MM.1S (cell line): ENCODE measurements around the gene LDHAL6B.

Source experiments
- EZH2 ChIP-seq: fragments of 300-600 bp; sonication (generic); optimal IDR thresholded peaks from 2 replicates; pipeline ENCODE3; 2017; ENCODE audit warnings: low read depth, mild to moderate bottlenecking, antibody characterized with exemption, low read length, mixed read lengths
- EZH2phosphoT487 ChIP-seq: fragments of 300-600 bp; sonication (generic); IDR thresholded peaks from 2 replicates; pipeline ENCODE4 v1.6.1; 2018; ENCODE audit warnings: antibody characterized with exemption, low read length
- TF ChIP-seq, protein P1 (sequence below): fragments of 300-600 bp; sonication (generic); IDR thresholded peaks from 2 replicates; pipeline ENCODE4 v1.5.1; 2016; ENCODE audit warnings: antibody characterized with exemption, low read length, mixed read lengths

GRCh38 chr15:59240036-59240435 is 33.4 kb downstream of the LDHAL6B start:
- TF ChIP-seq EZH2 (no peak), EZH2phosphoT487 (no peak)
- TF ChIP-seq, protein P1, sequence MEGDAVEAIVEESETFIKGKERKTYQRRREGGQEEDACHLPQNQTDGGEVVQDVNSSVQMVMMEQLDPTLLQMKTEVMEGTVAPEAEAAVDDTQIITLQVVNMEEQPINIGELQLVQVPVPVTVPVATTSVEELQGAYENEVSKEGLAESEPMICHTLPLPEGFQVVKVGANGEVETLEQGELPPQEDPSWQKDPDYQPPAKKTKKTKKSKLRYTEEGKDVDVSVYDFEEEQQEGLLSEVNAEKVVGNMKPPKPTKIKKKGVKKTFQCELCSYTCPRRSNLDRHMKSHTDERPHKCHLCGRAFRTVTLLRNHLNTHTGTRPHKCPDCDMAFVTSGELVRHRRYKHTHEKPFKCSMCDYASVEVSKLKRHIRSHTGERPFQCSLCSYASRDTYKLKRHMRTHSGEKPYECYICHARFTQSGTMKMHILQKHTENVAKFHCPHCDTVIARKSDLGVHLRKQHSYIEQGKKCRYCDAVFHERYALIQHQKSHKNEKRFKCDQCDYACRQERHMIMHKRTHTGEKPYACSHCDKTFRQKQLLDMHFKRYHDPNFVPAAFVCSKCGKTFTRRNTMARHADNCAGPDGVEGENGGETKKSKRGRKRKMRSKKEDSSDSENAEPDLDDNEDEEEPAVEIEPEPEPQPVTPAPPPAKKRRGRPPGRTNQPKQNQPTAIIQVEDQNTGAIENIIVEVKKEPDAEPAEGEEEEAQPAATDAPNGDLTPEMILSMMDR = no peak
